GM18867 (cell line): Measurements from ENCODE around the gene ARSB.
A peak's percentile ranks its signal among the peaks of the same experiment; 100 is the strongest.

ENCODE experiments used
- ATAC-seq: cut with Tn5 transposase; IDR thresholded peaks from one replicate; pipeline ENCODE4 v1.9.1; 2021; ENCODE audit warnings: mild to moderate bottlenecking, moderate library complexity; ENCODE audit not compliant: unreplicated experiment

ARSB gene

GRCh38 chr5:78985116-78985724 is at the start of gene ARSB:
Gene ARSB (minus strand): TSS chr5:78985310. CDS start chr5:78985248, 62 bp downstream.
- ATAC-seq, result peak; percentile 49

- ATAC-seq, result no peak
These were observed 47.7 kb upstream of the ARSB start for GRCh38 chr5:79032782-79033181.

- no peak for ATAC-seq
These were observed 47.1 kb upstream of the ARSB start for GRCh38 chr5:79032031-79032695.

GRCh38 chr5:79031485-79031867 is 46.4 kb upstream of the ARSB start:
- no peak for ATAC-seq

GRCh38 chr5:79030663-79031484 is 45.8 kb upstream of the ARSB start:
- no peak for ATAC-seq

- ATAC-seq, result no peak
These were observed 40.0 kb upstream of the ARSB start for GRCh38 chr5:79025054-79025472.

- ATAC-seq, result no peak
These were observed 38.8 kb upstream of the ARSB start for GRCh38 chr5:79023947-79024346.

GRCh38 chr5:79023348-79023747 is 38.2 kb upstream of the ARSB start:
- no peak for ATAC-seq

GRCh38 chr5:79022771-79023170 is 37.7 kb upstream of the ARSB start:
- ATAC-seq, result no peak

GRCh38 chr5:79021753-79022152 is 36.6 kb upstream of the ARSB start:
- no peak for ATAC-seq

- ATAC-seq, result peak; percentile 53
These were observed 35.9 kb upstream of the ARSB start for GRCh38 chr5:79020861-79021561.

- no peak for ATAC-seq
These were observed 29.5 kb upstream of the ARSB start for GRCh38 chr5:79014631-79015030.

GRCh38 chr5:79011869-79012268 is 26.8 kb upstream of the ARSB start:
- no peak for ATAC-seq

GRCh38 chr5:79011219-79011836 is 26.2 kb upstream of the ARSB start:
- no peak for ATAC-seq

- no peak for ATAC-seq
These were observed 23.3 kb upstream of the ARSB start for GRCh38 chr5:79008362-79008761.

- ATAC-seq, result no peak
These were observed 22.8 kb upstream of the ARSB start for GRCh38 chr5:79007872-79008271.

GRCh38 chr5:79005936-79006631 is 21.0 kb upstream of the ARSB start:
- ATAC-seq, result no peak

GRCh38 chr5:79005151-79005550 is 20.0 kb upstream of the ARSB start:
- no peak for ATAC-seq

- no peak for ATAC-seq
These were observed 17.3 kb upstream of the ARSB start for GRCh38 chr5:79002374-79002773.

- no peak for ATAC-seq
These were observed 16.4 kb upstream of the ARSB start for GRCh38 chr5:79001471-79001870.
